DND-41 (cell line): ENCODE results near the gene TUBB2A.

Source experiments
- ATAC-seq: fragments of 200-7000 bp; cut with Tn5 transposase; 3 replicates; pipeline ENCODE4 v1.9.1; 2021; ENCODE audit warnings: low read depth; ENCODE audit not compliant: insufficient read depth
- DNase-seq: peaks from one replicate; pipeline ENCODE4 v3.0.0-alpha.2; 2020
- H2AFZ ChIP-seq: 2 replicates; pipeline ENCODE4 v1.6.0; 2012; ENCODE audit warnings: low read depth, low read length
- H3K27ac ChIP-seq: 2 replicates; pipeline ENCODE4 v1.5.1; 2012; ENCODE audit warnings: low read length, inconsistent platforms
- H3K27me3 ChIP-seq: fragments of 200-600 bp; sonication (generic); 2 replicates; pipeline ENCODE4 v1.6.0; 2012; ENCODE audit warnings: low read length, mild to moderate bottlenecking, inconsistent platforms; ENCODE audit not compliant: insufficient read depth, poor library complexity
- H3K36me3 ChIP-seq: 2 replicates; pipeline ENCODE4 v1.5.1; 2012; ENCODE audit warnings: low read length, inconsistent platforms; ENCODE audit not compliant: insufficient read depth
- H3K4me1 ChIP-seq: 2 replicates; pipeline ENCODE4 v1.5.1; 2012; ENCODE audit warnings: mild to moderate bottlenecking, low read length; ENCODE audit not compliant: insufficient read depth
- H3K4me2 ChIP-seq: 2 replicates; pipeline ENCODE4 v1.6.0; 2012; ENCODE audit warnings: mild to moderate bottlenecking, moderate library complexity, low read length, inconsistent platforms; ENCODE audit not compliant: insufficient read depth
- H3K4me3 ChIP-seq, 2 experiments: fragments of 200-600 bp in 1 of 2; shearing (Covaris generic) in 1 of 2; 2 replicates each; pipeline ENCODE4 v1.5.1; 2012 to 2016; ENCODE audit warnings: inconsistent platforms in 2 of 2, low read length in 2 of 2, mild to moderate bottlenecking in 2 of 2, low read depth in 1 of 2, moderate library complexity in 1 of 2
- H3K79me2 ChIP-seq: 2 replicates; pipeline ENCODE4 v1.6.0; 2012; ENCODE audit warnings: low read length, inconsistent platforms; ENCODE audit not compliant: insufficient read depth
- H3K9ac ChIP-seq: 2 replicates; pipeline ENCODE4 v1.6.0; 2012; ENCODE audit warnings: low read depth, mild to moderate bottlenecking, inconsistent platforms, low read length, moderate library complexity
- H3K9me3 ChIP-seq: 2 replicates; pipeline ENCODE4 v1.5.1; 2012; ENCODE audit warnings: low read length, moderate library complexity, mild to moderate bottlenecking, inconsistent platforms; ENCODE audit not compliant: insufficient read depth, severe bottlenecking
- H4K20me1 ChIP-seq: 2 replicates; pipeline ENCODE4 v1.6.0; 2012; ENCODE audit warnings: low read length; ENCODE audit not compliant: insufficient read depth
- EZH2 ChIP-seq: IDR thresholded peaks from 3 replicates; pipeline ENCODE4 v1.6.1; 2012; ENCODE audit warnings: borderline replicate concordance, low read depth, mild to moderate bottlenecking, moderate library complexity, low read length, inconsistent platforms; ENCODE audit not compliant: severe bottlenecking
- TF ChIP-seq, protein P1 (sequence below): IDR thresholded peaks from 2 replicates; pipeline ENCODE4 v1.5.1; 2012; ENCODE audit warnings: borderline replicate concordance, low read length, moderate library complexity, mild to moderate bottlenecking; ENCODE audit not compliant: poor library complexity, severe bottlenecking; ENCODE audit errors: extremely low read depth

The TUBB2A gene

DNA sequence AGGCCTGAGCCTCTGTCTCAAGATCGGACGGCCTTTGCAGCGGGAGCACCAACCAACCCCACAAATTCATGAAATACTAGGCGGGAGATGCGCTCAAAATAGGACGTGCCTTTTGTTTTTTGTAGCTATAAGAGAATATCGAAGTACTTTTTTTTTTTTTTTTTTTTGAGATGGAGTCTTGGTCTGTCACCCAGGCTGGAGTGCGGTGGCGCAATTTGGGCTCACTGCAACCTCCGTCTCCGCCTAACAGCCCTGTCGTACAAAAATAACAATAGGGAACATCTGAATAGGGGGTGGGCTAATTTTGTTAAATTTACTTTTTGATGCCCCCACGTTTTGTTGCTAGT lies 5.9 kb upstream of the TUBB2A start:
- no peaks in the 10 kb centered on the region for H3K36me3 ChIP-seq
- peaks cover 21% of the 10 kb centered on the region for H3K4me1 ChIP-seq
- no peaks in the 10 kb centered on the region for H4K20me1 ChIP-seq
- no peaks in the 10 kb centered on the region for H3K79me2 ChIP-seq
- no peaks in the 10 kb centered on the region for H3K9me3 ChIP-seq
- peak overlapping the region in 1 of 2 experiments; percentile 51; a peak in 2 of 4 replicates for H3K4me3 ChIP-seq
- peak overlapping the region; percentile 73 for H3K4me2 ChIP-seq
- peaks cover 61% of the 10 kb centered on the region for H3K27me3 ChIP-seq
- peak overlapping the region; percentile 39; the same call in 1 of the 2 replicates for H3K9ac ChIP-seq
- H3K27ac ChIP-seq, result no peak overlapping the region
- H2AFZ ChIP-seq, result peak overlapping the region; percentile 49; the same call in 1 of the 2 replicates
- DNase-seq, result no peak
- no peak for ATAC-seq
- peak; percentile 58 for TF ChIP-seq EZH2
- TF ChIP-seq, protein P1, sequence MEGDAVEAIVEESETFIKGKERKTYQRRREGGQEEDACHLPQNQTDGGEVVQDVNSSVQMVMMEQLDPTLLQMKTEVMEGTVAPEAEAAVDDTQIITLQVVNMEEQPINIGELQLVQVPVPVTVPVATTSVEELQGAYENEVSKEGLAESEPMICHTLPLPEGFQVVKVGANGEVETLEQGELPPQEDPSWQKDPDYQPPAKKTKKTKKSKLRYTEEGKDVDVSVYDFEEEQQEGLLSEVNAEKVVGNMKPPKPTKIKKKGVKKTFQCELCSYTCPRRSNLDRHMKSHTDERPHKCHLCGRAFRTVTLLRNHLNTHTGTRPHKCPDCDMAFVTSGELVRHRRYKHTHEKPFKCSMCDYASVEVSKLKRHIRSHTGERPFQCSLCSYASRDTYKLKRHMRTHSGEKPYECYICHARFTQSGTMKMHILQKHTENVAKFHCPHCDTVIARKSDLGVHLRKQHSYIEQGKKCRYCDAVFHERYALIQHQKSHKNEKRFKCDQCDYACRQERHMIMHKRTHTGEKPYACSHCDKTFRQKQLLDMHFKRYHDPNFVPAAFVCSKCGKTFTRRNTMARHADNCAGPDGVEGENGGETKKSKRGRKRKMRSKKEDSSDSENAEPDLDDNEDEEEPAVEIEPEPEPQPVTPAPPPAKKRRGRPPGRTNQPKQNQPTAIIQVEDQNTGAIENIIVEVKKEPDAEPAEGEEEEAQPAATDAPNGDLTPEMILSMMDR, result peak; percentile 5

DNA sequence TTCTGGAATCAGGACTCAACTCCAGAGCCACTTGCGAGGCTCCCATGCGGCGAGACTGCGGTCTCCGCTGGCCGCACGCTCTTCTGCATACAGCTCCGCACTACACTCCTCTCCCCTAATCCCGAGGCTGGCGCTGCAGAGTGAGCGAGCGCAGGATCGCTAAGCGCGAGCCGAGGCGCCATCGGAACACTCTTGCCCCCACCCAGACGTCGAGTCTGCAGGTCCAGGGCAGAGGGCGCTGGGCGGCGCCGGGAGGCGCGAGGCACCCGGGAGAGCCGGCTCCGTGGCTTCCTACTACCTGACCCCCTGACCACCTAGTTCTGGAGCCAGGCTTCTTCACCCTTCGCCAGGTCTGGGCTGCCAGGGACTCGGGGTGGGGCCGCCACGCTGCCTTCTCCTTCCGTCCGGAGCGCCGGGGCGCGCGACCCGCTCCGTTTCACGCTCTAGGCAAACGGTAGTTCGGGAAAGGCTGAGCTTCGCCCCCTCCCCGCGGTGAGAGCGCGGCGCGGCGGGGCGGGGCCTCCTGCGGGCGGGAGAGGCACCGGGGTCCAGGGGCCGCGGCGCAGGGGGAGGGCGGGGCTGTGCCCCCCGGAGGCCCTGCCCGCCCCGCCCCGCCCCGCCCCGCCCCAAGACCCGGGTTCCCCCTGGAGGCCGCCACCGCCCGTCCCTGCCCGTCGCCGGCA lies 5.4 kb upstream of the TUBB2A start:
- no peaks in the 10 kb centered on the region for H3K36me3 ChIP-seq
- H2AFZ ChIP-seq, result peak overlapping the region; percentile 68
- DNase-seq, result peak; percentile 73
- peaks cover 63% of the 10 kb centered on the region for H3K27me3 ChIP-seq
- H3K9ac ChIP-seq, result peak overlapping the region; percentile 39; the same call in 1 of the 2 replicates
- H3K9me3 ChIP-seq, result no peaks in the 10 kb centered on the region
- no peaks in the 10 kb centered on the region for H3K79me2 ChIP-seq
- H3K27ac ChIP-seq, result no peak overlapping the region
- ATAC-seq, result peak; percentile 82
- H3K4me3 ChIP-seq, result peak overlapping the region in 1 of 2 experiments; percentile 51; a peak in 2 of 4 replicates
- no peaks in the 10 kb centered on the region for H4K20me1 ChIP-seq
- TF ChIP-seq, protein P1, result no peak
- no peak for TF ChIP-seq EZH2
- peaks cover 26% of the 10 kb centered on the region for H3K4me1 ChIP-seq
- H3K4me2 ChIP-seq, result peak overlapping the region; percentile 73

DNA sequence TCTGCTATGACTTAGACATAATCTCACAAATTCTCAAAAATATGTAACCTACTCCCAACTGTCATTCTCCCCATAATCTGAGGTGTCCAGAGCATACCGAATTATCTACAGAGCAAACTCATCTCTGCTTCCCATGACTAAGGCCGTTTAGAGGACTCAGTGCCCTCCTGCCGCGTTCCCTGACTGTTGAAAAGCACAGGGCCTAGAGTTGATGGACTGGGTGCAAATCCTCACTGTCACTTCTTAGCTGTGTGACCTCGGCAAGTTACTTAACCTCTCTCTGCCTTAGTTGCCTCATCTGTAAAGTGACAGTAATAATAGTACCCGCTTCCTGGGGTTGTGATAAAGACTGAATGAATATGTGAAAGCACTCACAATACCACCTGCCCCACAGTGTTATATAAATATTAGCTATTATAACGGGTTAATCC lies 4.7 kb upstream of the TUBB2A start:
- no peak overlapping the region for H3K4me2 ChIP-seq
- ATAC-seq (no peak), DNase-seq (no peak)
- no peaks in the 10 kb centered on the region for H4K20me1 ChIP-seq
- H2AFZ ChIP-seq, result no peak overlapping the region
- H3K27ac ChIP-seq, result no peak overlapping the region
- H3K36me3 ChIP-seq, result no peaks in the 10 kb centered on the region
- peaks cover 69% of the 10 kb centered on the region for H3K27me3 ChIP-seq
- H3K79me2 ChIP-seq, result no peaks in the 10 kb centered on the region
- peak; percentile 5 for TF ChIP-seq EZH2
- TF ChIP-seq, protein P1, result no peak
- H3K4me1 ChIP-seq, result peaks cover 31% of the 10 kb centered on the region
- H3K9ac ChIP-seq, result no peak overlapping the region
- H3K9me3 ChIP-seq, result no peaks in the 10 kb centered on the region
- no peak overlapping the region for H3K4me3 ChIP-seq
